Measurements from ENCODE around the gene CCM2. TPM values are rescaled to one million over a fixed set of nuclear protein-coding genes. Genes with fewer than 3 reads are reported as not detected.

The CCM2 gene
- total RNA-seq, 4 donors from 2014 or later = 35.8 to 62.0 (median 51.9) TPM

GRCh38 chr7:45003789-45004188 is 3.8 kb downstream of the CCM2 start:
- TF ChIP-seq CTCF (IDR thresholded peaks at IDR 0.05) (no peak), POLR2A (IDR thresholded peaks at IDR 0.05) (no peak), POLR2AphosphoS5 (IDR thresholded peaks at IDR 0.05) (no peak), EP300 (IDR thresholded peaks at IDR 0.05) (no peak)
- H3K36me3 ChIP-seq = peaks cover 0 to 14% of the 10 kb centered on the region in 2 donors
- no peak for ATAC-seq
- no peak overlapping the region for H3K4me3 ChIP-seq
- no peaks in the 10 kb centered on the region for H3K27me3 ChIP-seq
- no peaks in the 10 kb centered on the region for H3K9me3 ChIP-seq
- WGBS, 2 donors (ENCODE audit: low coverage in 1 of 2) = 95 to 100% methylated on average over 3 to 4 of the region's 4 CpGs
- peaks cover 0 to 36% (median 11%) of the 10 kb centered on the region in 3 donors for H3K4me1 ChIP-seq
- H3K27ac ChIP-seq = no peak overlapping the region

GRCh38 chr7:45007106-45007505 is 7.1 kb downstream of the CCM2 start:
- 80 to 95% methylated on average over 5 to 7 of the region's 7 CpGs for WGBS, 2 donors (ENCODE audit: low coverage in 1 of 2)
- Histone ChIP-seq H3K4me3 (no peak overlapping the region), H3K36me3 (peaks cover 0 to 20% of the 10 kb centered on the region in 2 donors), H3K4me1 (peaks cover 0 to 21% (median 0%) of the 10 kb centered on the region in 3 donors), H3K27ac (no peak overlapping the region), H3K9me3 (no peaks in the 10 kb centered on the region), H3K27me3 (no peaks in the 10 kb centered on the region)
- TF ChIP-seq CTCF (IDR thresholded peaks at IDR 0.05) (no peak), POLR2A (IDR thresholded peaks at IDR 0.05) (no peak), POLR2AphosphoS5 (IDR thresholded peaks at IDR 0.05) (no peak), EP300 (IDR thresholded peaks at IDR 0.05) (no peak)
- no peak for ATAC-seq

GRCh38 chr7:45007571-45008328 is 7.7 kb downstream of the CCM2 start:
- H3K36me3 ChIP-seq = peaks cover 0 to 26% of the 10 kb centered on the region in 2 donors
- 96% methylated on average over 5 to 7 of the region's 7 CpGs for WGBS, 2 donors (ENCODE audit: low coverage in 1 of 2)

GRCh38 chr7:45013465-45013967 is 13.5 kb downstream of the CCM2 start:
- peaks cover 0 to 9% (median 0%) of the 10 kb centered on the region in 3 donors for H3K4me1 ChIP-seq
- H3K9me3 ChIP-seq = no peaks in the 10 kb centered on the region
- H3K27me3 ChIP-seq = no peaks in the 10 kb centered on the region
- H3K27ac ChIP-seq = no peak overlapping the region
- TF ChIP-seq EP300 (IDR thresholded peaks at IDR 0.05) (no peak), POLR2AphosphoS5 (IDR thresholded peaks at IDR 0.05) (no peak), CTCF (IDR thresholded peaks at IDR 0.05) (no peak), POLR2A (IDR thresholded peaks at IDR 0.05) (no peak)
- H3K4me3 ChIP-seq = no peak overlapping the region
- peaks cover 0 to 12% of the 10 kb centered on the region in 2 donors for H3K36me3 ChIP-seq
- 75 to 87% methylated on average over 2 of the region's 2 CpGs for WGBS, 2 donors (ENCODE audit: low coverage in 1 of 2)
- ATAC-seq = no peak

More at GRCh38 chr7:45007571-45008328, 7.7 kb downstream of the CCM2 start:
- Histone ChIP-seq H3K27me3 (no peaks in the 10 kb centered on the region), H3K4me1 (peaks cover 0 to 14% (median 0%) of the 10 kb centered on the region in 3 donors), H3K27ac (no peak overlapping the region), H3K4me3 (no peak overlapping the region), H3K9me3 (no peaks in the 10 kb centered on the region)
- ATAC-seq = no peak
- no peak for TF ChIP-seq POLR2AphosphoS5 (IDR thresholded peaks at IDR 0.05)

- Histone ChIP-seq H3K4me3 (no peak overlapping the region), H3K9me3 (no peaks in the 10 kb centered on the region), H3K4me1 (peaks cover 0 to 9% (median 0%) of the 10 kb centered on the region in 3 donors), H3K27ac (no peak overlapping the region), H3K27me3 (no peaks in the 10 kb centered on the region), H3K36me3 (peaks cover 0 to 12% of the 10 kb centered on the region in 2 donors)
- ATAC-seq = no peak
- TF ChIP-seq POLR2AphosphoS5 (IDR thresholded peaks at IDR 0.05) (no peak), POLR2A (IDR thresholded peaks at IDR 0.05) (no peak), CTCF (IDR thresholded peaks at IDR 0.05) (no peak), EP300 (IDR thresholded peaks at IDR 0.05) (no peak)
- WGBS, 2 donors (ENCODE audit: low coverage in 1 of 2) = 90% methylated on average over 1 of the region's 1 CpG; no CpG with 5 or more reads in 1 of the 2 donors
Measured at GRCh38 chr7:45015313-45015712, 15.3 kb downstream of the CCM2 start.
